GM21381 (cell line): Measurements from ENCODE around the gene TRMT10B.
"Not testable (repeated sequence)": the region's sequence is repeated elsewhere in the genome, so short reads cannot be mapped to it uniquely, and the experiment has no call there.

Experiments
- ATAC-seq: cut with Tn5 transposase; IDR thresholded peaks from one replicate; pipeline ENCODE4 v1.9.1; 2021; ENCODE audit warnings: mild to moderate bottlenecking, moderate library complexity; ENCODE audit not compliant: unreplicated experiment

Gene TRMT10B

DNA sequence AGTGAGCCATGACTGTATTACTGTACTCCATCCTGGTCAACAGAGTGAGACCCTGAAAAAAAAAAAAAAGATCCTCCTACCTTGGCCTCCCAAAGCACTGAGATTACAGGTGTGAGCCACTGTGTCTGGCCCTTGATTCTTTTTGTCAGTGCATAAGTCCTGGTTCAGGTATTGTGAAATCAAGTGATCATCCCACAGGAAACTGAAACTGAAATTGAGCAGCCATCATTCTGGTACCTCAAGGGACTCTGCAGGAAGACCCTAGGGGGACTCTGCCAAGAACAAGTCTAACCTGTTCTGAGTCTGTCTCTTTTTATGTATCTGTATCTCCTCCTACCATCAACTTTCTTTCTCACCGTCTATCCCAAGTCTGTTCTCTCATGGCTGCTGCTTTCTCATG lies 45.1 kb downstream of the TRMT10B start:
- ATAC-seq = no peak

- ATAC-seq = peak; percentile 73
Observed at GRCh38 chr9:37800631-37801286, 47.2 kb downstream of the TRMT10B start, which contains the start of gene DCAF10. Gene DCAF10, plus strand, starts transcription at chr9:37800797. Its CDS starts 70 bp downstream, at chr9:37800867.

- peak; percentile 45 for ATAC-seq
Observed at GRCh38 chr9:37801287-37801850, 47.8 kb downstream of the TRMT10B start.

- ATAC-seq = no peak
Observed at GRCh38 chr9:37801959-37802711, 48.5 kb downstream of the TRMT10B start.

GRCh38 chr9:37806271-37806670 lies 52.7 kb downstream of the TRMT10B start:
- ATAC-seq = no peak

DNA sequence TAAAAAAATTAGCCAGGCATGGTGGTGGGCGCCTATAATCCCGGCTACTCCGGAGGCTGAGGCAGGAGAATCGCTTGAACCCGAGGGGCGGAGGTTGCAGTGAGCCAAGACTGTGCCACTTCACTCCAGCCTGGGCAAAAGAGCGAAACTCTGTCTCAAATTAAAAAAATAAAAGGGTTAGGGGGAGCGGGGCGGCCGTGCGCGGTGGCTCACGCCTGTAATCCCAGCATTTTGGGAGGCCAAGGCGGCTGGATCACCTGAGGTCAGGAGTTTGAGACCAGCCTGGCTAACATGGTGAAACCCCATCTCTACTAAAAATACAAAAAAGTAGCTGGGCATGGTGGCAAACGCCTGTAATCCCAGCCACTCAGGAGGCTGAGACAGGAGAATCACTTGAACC lies 56.1 kb downstream of the TRMT10B start:
- ATAC-seq = not testable (repeated sequence)

GRCh38 chr9:37811906-37812476 lies 58.4 kb downstream of the TRMT10B start:
- ATAC-seq = no peak

DNA sequence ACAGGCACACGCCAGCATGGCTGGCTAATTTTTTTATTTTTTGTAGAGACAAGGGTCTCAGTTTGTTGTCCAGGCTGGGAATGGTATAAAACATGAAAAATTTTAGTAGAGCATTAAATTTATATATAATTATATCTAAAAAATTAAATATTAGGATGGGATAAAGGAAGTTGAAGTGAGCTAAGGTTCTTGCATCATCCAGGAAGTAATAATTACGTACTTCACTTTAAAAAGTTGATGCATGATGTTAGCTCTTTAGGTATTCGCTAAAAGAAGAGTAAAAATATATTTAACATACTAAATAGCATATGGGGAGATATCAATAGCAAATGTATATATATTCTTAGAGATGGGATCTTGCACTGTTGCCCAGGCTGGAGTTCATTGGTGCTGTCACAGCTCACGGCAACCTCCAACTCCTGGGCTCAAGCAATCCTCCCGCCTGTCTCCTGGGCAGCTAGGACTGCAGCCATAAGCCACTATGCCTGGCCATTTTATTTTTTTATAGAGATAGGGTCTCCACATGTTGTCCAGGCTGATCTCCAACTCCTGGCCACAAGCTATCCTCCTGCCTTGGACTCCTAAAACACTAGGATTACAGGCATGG lies 59.3 kb downstream of the TRMT10B start:
- ATAC-seq = no peak

DNA sequence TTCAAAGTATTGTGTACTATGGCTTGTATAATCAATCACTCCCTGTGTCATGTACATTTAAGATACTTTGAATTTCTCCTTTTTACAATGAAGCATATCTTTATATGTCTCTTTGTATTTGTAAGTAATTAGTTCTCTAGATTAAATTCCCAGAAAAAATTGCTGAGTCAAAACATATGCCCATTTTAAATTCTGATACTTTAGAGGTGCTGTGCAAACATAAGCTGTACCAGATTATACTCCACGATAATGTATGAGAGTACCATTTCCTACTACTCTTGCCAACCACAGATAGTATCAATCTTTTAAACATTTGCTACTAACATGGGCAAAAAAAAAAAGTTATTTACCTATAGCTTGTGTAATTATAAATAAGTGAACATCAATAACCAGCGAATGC lies 65.2 kb downstream of the TRMT10B start:
- ATAC-seq = no peak

DNA sequence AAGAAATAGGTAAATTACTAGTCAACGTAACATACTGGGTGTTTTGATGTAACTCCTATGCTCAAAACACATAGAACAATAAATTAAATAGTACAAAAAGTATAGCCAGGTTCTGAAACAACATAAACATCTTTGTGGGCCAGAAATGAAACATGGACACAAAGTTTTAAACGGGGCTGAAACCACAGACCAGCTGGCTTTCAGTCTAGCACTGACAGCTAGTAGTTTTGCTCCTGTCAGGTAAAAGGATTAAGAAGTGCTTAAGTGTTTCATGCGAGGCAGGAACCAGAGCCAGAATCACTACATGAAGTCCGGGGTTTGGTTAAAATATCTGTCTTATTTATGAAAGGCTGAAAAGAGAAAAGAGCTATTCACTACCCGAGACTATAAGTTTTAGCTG lies 66.5 kb downstream of the TRMT10B start:
- ATAC-seq = no peak

DNA sequence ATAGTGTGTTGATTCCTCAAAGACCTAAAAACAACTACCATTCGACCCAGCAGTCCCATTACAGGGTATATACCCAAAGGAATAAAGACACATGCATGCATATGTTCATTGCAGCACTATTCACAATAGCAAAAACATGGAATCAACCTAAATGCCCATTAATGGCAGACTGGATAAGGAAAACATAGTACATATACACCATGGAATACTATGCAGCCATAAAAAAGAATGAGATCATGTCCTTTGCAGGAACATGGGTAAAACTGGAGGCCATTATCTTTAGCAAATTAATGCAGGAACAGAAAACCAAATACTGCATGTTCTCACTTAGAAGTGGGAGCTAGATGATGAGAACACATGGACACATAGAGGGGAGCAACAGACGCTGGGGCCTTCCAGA lies 71.6 kb downstream of the TRMT10B start:
- ATAC-seq = not testable (repeated sequence)

- no peak for ATAC-seq
Observed at GRCh38 chr9:37827483-37828165, 74.0 kb downstream of the TRMT10B start.
